H1 (cell line): ENCODE measurements around the gene SMG5. TPM values are rescaled to one million over a fixed set of nuclear protein-coding genes. Genes with fewer than 3 reads are reported as not detected.

Experiments used
- CTCF ChIA-PET: fragments of 300-600 bp; sonication (Branson Sonifier 250); formaldehyde crosslinking; loops from one replicate; lab custom pipeline; 2021; ENCODE audit not compliant: partially characterized antibody; lab: Charles Lee
- POLR2A ChIA-PET: fragments of 300-600 bp; sonication (Branson Sonifier 250); formaldehyde crosslinking; loops from one replicate; lab custom pipeline; 2021; ENCODE audit warnings: inconsistent platforms; ENCODE audit not compliant: partially characterized antibody; lab: Charles Lee
- DNase-seq, 2 experiments: peaks; one replicate each; pipeline versions ENCODE4 v3.0.0 to v3.0.0-alpha.2; 2010 to 2022; ENCODE audit warnings: low spot score in 2 of 2, low read depth in 1 of 2, mixed read lengths in 1 of 2
- FAIRE-seq: peaks from 2 replicates; lab custom pipeline; 2011; peaks lifted over from hg19 to GRCh38; lab: Jason Lieb, UNC
- H2AFZ ChIP-seq: 2 replicates; pipeline ENCODE4 v1.8.1; 2012; ENCODE audit warnings: low read length, inconsistent platforms
- H2AK5ac ChIP-seq: 2 replicates; pipeline ENCODE4 v1.6.1; 2013; ENCODE audit warnings: low read depth, low read length
- H2BK120ac ChIP-seq: replicated peaks from 2 replicates; pipeline ENCODE3; 2013; ENCODE audit warnings: low read depth, low read length, inconsistent platforms
- H2BK12ac ChIP-seq: 2 replicates; pipeline ENCODE4 v1.6.1; 2013; ENCODE audit warnings: low read depth, low read length
- H2BK15ac ChIP-seq: 2 replicates; pipeline ENCODE4 v1.6.1; 2013; ENCODE audit warnings: low read length
- H2BK20ac ChIP-seq: 2 replicates; pipeline ENCODE4 v1.6.1; 2013; ENCODE audit warnings: low read length
- H2BK5ac ChIP-seq: 2 replicates; pipeline ENCODE4 v1.6.1; 2013; ENCODE audit warnings: low read depth, low read length
- H3K14ac ChIP-seq: 2 replicates; pipeline ENCODE4 v1.6.1; 2013; ENCODE audit warnings: inconsistent platforms; ENCODE audit not compliant: insufficient read length
- H3K18ac ChIP-seq: 2 replicates; pipeline ENCODE4 v1.6.1; 2013; ENCODE audit warnings: low read length; ENCODE audit errors: extremely low read depth
- H3K23ac ChIP-seq: 2 replicates; pipeline ENCODE4 v1.6.1; 2013; ENCODE audit warnings: inconsistent platforms; ENCODE audit not compliant: insufficient read length
- H3K23me2 ChIP-seq: 2 replicates; pipeline ENCODE4 v1.6.1; 2013; ENCODE audit warnings: low read depth, low read length
- H3K27ac ChIP-seq: 2 replicates; pipeline ENCODE4 v1.6.1; 2011; ENCODE audit warnings: low read depth, low read length, inconsistent platforms
- H3K27me3 ChIP-seq, 4 experiments: replicated peaks in 1 of 4; 1 replicate in 1 of 4; 2 replicates in 3 of 4; pipeline versions ENCODE4 v1.6.1 to v1.8.1; 2011 to 2013; ENCODE audit warnings: low read length in 3 of 4, mild to moderate bottlenecking in 3 of 4, inconsistent platforms in 2 of 4, mixed read lengths in 2 of 4, moderate library complexity in 1 of 4; ENCODE audit not compliant: control insufficient read depth in 3 of 4, insufficient read depth in 3 of 4; ENCODE audit errors: extremely low read depth in 1 of 4
- H3K36me3 ChIP-seq, 4 experiments: 2 replicates each; pipeline versions ENCODE4 v1.6.1 to v1.8.1; 2011 to 2013; ENCODE audit warnings: mild to moderate bottlenecking in 4 of 4, low read length in 3 of 4, moderate library complexity in 2 of 4, control low read depth in 1 of 4, inconsistent platforms in 1 of 4; ENCODE audit not compliant: insufficient read depth in 4 of 4, control insufficient read depth in 2 of 4
- H3K4ac ChIP-seq: replicated peaks from 2 replicates; pipeline ENCODE3; 2013; ENCODE audit warnings: low read length, low read depth, mixed read lengths, inconsistent platforms; ENCODE audit not compliant: insufficient read length
- H3K4me1 ChIP-seq, 4 experiments: replicated peaks in 1 of 4; 1 replicate in 1 of 4; 2 replicates in 3 of 4; pipeline versions ENCODE4 v1.6.1 to v1.8.1; 2011 to 2013; ENCODE audit warnings: low read length in 3 of 4, inconsistent platforms in 2 of 4, mixed read lengths in 1 of 4; ENCODE audit not compliant: insufficient read depth in 4 of 4, control insufficient read depth in 3 of 4
- H3K4me2 ChIP-seq, 2 experiments: 2 replicates each; pipeline versions ENCODE4 v1.6.1 to v1.8.1; 2011 to 2013; ENCODE audit warnings: low read depth in 2 of 2, low read length in 2 of 2, control low read depth in 1 of 2, inconsistent platforms in 1 of 2, mild to moderate bottlenecking in 1 of 2; ENCODE audit not compliant: insufficient read depth in 1 of 2
- H3K4me3 ChIP-seq, 4 experiments: fragments of 200-600, 300-600 bp in 1 of 4; sonication (generic), shearing (Covaris generic), sonication (Bioruptor Twin) in 1 of 4; 2 replicates each; pipeline versions ENCODE4 v1.5.1 to v1.8.1; 2011 to 2016; ENCODE audit warnings: low read length in 4 of 4, low read depth in 3 of 4, control low read depth in 2 of 4, inconsistent platforms in 2 of 4, mild to moderate bottlenecking in 2 of 4, mixed read lengths in 1 of 4, moderate library complexity in 1 of 4; ENCODE audit not compliant: insufficient read depth in 2 of 4; ENCODE audit errors: extremely low read depth in 1 of 4
- H3K56ac ChIP-seq: replicated peaks from 2 replicates; pipeline ENCODE3; 2013; ENCODE audit warnings: low read depth, mild to moderate bottlenecking, mixed read lengths, low read length, inconsistent platforms; ENCODE audit not compliant: insufficient read length
- H3K79me1 ChIP-seq: 2 replicates; pipeline ENCODE4 v1.6.1; 2013; ENCODE audit warnings: low read depth, low read length, control low read depth
- H3K79me2 ChIP-seq, 2 experiments: 2 replicates each; pipeline versions ENCODE4 v1.6.1 to v1.8.1; 2012 to 2013; ENCODE audit warnings: low read length in 2 of 2, mild to moderate bottlenecking in 2 of 2, inconsistent platforms in 1 of 2; ENCODE audit not compliant: insufficient read depth in 2 of 2, control insufficient read depth in 1 of 2
- H3K9ac ChIP-seq, 4 experiments: replicated peaks in 1 of 4; 1 replicate in 1 of 4; 2 replicates in 3 of 4; pipeline versions ENCODE4 v1.6.1 to v1.8.1; 2011 to 2013; ENCODE audit warnings: low read depth in 3 of 4, low read length in 3 of 4, control low read depth in 2 of 4, mild to moderate bottlenecking in 2 of 4, moderate library complexity in 2 of 4, inconsistent platforms in 1 of 4; ENCODE audit errors: extremely low read depth in 1 of 4
- H3K9me3 ChIP-seq, 2 experiments: 2 replicates each; pipeline versions ENCODE4 v1.6.1 to v1.8.1; 2012 to 2013; ENCODE audit warnings: mild to moderate bottlenecking in 2 of 2, moderate library complexity in 2 of 2, control low read depth in 1 of 2, inconsistent platforms in 1 of 2, low read depth in 1 of 2, low read length in 1 of 2, mixed read lengths in 1 of 2; ENCODE audit not compliant: insufficient read depth in 2 of 2
- H4K20me1 ChIP-seq, 2 experiments: replicated peaks in 1 of 2; 2 replicates each; pipeline versions ENCODE3 to v1.8.1; 2011 to 2013; ENCODE audit warnings: inconsistent platforms in 2 of 2, low read length in 2 of 2, mild to moderate bottlenecking in 1 of 2; ENCODE audit not compliant: insufficient read depth in 2 of 2, control insufficient read depth in 1 of 2
- H4K5ac ChIP-seq: 2 replicates; pipeline ENCODE4 v1.6.1; 2013; ENCODE audit warnings: low read length, low read depth, mixed read lengths, inconsistent platforms; ENCODE audit not compliant: insufficient read length
- H4K8ac ChIP-seq: 2 replicates; pipeline ENCODE4 v1.8.0; 2013; ENCODE audit warnings: mild to moderate bottlenecking, moderate library complexity, low read length, inconsistent platforms; ENCODE audit not compliant: insufficient read depth; ENCODE audit errors: extremely low read depth
- H4K91ac ChIP-seq: replicated peaks from 2 replicates; pipeline ENCODE3; 2013; ENCODE audit warnings: low read length, mixed read lengths, inconsistent platforms; ENCODE audit not compliant: insufficient read length
- ASH2L ChIP-seq: fragments of 200-600, 300-600 bp; sonication (generic); IDR thresholded peaks from one replicate; pipeline ENCODE4 v1.7.1; 2017; ENCODE audit warnings: low read length
- ATF2 ChIP-seq: IDR thresholded peaks from 2 replicates; pipeline ENCODE4 v1.6.1; 2012; ENCODE audit warnings: low read length, inconsistent platforms
- BACH1 ChIP-seq: IDR thresholded peaks from 2 replicates; pipeline ENCODE4 v1.6.1; 2012; ENCODE audit warnings: low read length, improper control_type of control experiment
- CEBPB ChIP-seq: IDR thresholded peaks from 2 replicates; pipeline ENCODE4 v1.6.1; 2012; ENCODE audit warnings: low read depth, low read length
- EGR1 ChIP-seq: IDR thresholded peaks from 2 replicates; pipeline ENCODE4 v1.6.1; 2011; ENCODE audit warnings: low read depth, low read length, borderline replicate concordance
- HDAC6 ChIP-seq: IDR thresholded peaks from one replicate; pipeline ENCODE4 v1.7.1; 2012; ENCODE audit warnings: low read depth, mild to moderate bottlenecking, inconsistent platforms, low read length, moderate library complexity
- NANOG ChIP-seq: IDR thresholded peaks from 2 replicates; pipeline ENCODE4 v1.6.1; 2011; ENCODE audit warnings: low read length, low read depth, mild to moderate bottlenecking, inconsistent platforms; ENCODE audit not compliant: insufficient read depth, poor library complexity, severe bottlenecking
- POU5F1 ChIP-seq: IDR thresholded peaks from 2 replicates; pipeline ENCODE4 v1.6.1; 2011; ENCODE audit warnings: low read depth, mild to moderate bottlenecking, low read length, moderate library complexity
- SUZ12 ChIP-seq: fragments of 200-600 bp; sonication (generic); IDR thresholded peaks from 2 replicates; pipeline ENCODE4 v1.6.1; 2012; ENCODE audit warnings: mild to moderate bottlenecking, inconsistent platforms, low read length, moderate library complexity, mixed read lengths
- YY1 ChIP-seq: IDR thresholded peaks from 2 replicates; pipeline ENCODE4 v1.6.1; 2011; ENCODE audit warnings: low read depth, mild to moderate bottlenecking, low read length
- ZNF274 ChIP-seq: IDR thresholded peaks from 2 replicates; pipeline ENCODE4 v1.7.0; 2012; ENCODE audit warnings: low read length, borderline replicate concordance; ENCODE audit errors: extremely low read depth
- WGBS, 2 experiments: shearing (Covaris generic) in 1 of 2; methylation state at CpG; one replicate each; pipeline versions ENCODE4 v1.1.6 to v1.1.7; 2013 to 2015; ENCODE audit warnings: low lambda C conversion rate in 2 of 2, mixed read lengths in 2 of 2, inconsistent platforms in 1 of 2, low coverage in 1 of 2, missing lambda C conversion rate in 1 of 2; ENCODE audit not compliant: insufficient replicate concordance in 2 of 2, insufficient coverage in 1 of 2, insufficient read length in 1 of 2; ENCODE audit errors: extremely low coverage in 1 of 2, missing lambda C conversion rate in 1 of 2; 5-methylcytosine and 5-hydroxymethylcytosine counted together
- polyA plus RNA-seq, 7 experiments: library from polyadenylated mRNA; depleted of rRNA in 3 of 7; stranded (reverse) in 5 of 7; unstranded in 2 of 7; fragments of >200 nt in 5 of 7; fragments of 200-250 nt in 2 of 7; gene quantifications; 1 replicate in 5 of 7; 2 replicates in 1 of 7; 4 replicates in 1 of 7; pipeline versions ENCODE4 v1.2.1 to v1.2.3, GENCODE V29; 2011 to 2013; ENCODE audit warnings: missing spikeins in 2 of 7, mixed read lengths in 2 of 7
- total RNA-seq: library from RNA; stranded (reverse); fragmentation: NEBNext Ultra II Directional; extraction: Animal tissue kit (Norgen Biotek cat#: 25700); gene quantifications from 2 replicates; pipeline ENCODE4 v1.2.1, GENCODE V29; 2021
- TF ChIP-seq, protein P1 (sequence below): IDR thresholded peaks from 2 replicates; pipeline ENCODE4 v1.6.1; 2011; ENCODE audit warnings: low read depth, mild to moderate bottlenecking, low read length; ENCODE audit not compliant: insufficient read depth

The SMG5 gene
- total and polyA plus RNA-seq, 2 of the 8 experiments (the other 6 are each of a cell fraction or from before 2014, with no cell fraction given) = 32.7 to 98.0 TPM

GRCh38 chr1:156225677-156226014, 57.0 kb downstream of the SMG5 start:
- Histone ChIP-seq H3K4ac (no peak overlapping the region), H4K20me1 (peaks cover 0 to 7% of the 10 kb centered on the region in 2 experiments), H3K23me2 (no peaks in the 10 kb centered on the region), H3K27me3 (no peaks in the 10 kb centered on the region), H3K4me3 (no peak overlapping the region), H3K9ac (no peak overlapping the region), H3K79me2 (0 out of 4 replicates have a peak, but pooled peaks cover 0 to 8% of the 10 kb centered on the region in 2 experiments), H3K79me1 (peaks cover 17% of the 10 kb centered on the region), H3K4me2 (no peak overlapping the region), H2AFZ (no peak overlapping the region), H3K36me3 (peaks cover 11 to 38% (median 18%) of the 10 kb centered on the region in 4 experiments), H3K4me1 (no peaks in the 10 kb centered on the region), H3K18ac (no peak overlapping the region), H3K14ac (no peak overlapping the region), H2BK12ac (no peak overlapping the region), H4K8ac (no peak overlapping the region), H4K91ac (no peak overlapping the region), H2BK120ac (no peak overlapping the region), H2BK15ac (no peak overlapping the region), H3K56ac (no peak overlapping the region), H2BK5ac (no peak overlapping the region), H3K27ac (no peak overlapping the region), H4K5ac (no peak overlapping the region), H3K9me3 (no peaks in the 10 kb centered on the region), H2AK5ac (no peak overlapping the region), H2BK20ac (no peak overlapping the region), H3K23ac (no peak overlapping the region)
- WGBS, 2 experiments = 54% methylated on average over 2 of the region's 2 CpGs; no CpG with 5 or more reads in 1 of the 2 experiments
- CTCF ChIA-PET = interaction anchor here (0.7 to 47.2 kb wide), 34 partner anchors 8 to 135 kb away, joined by 3 to 1265 read pairs (median 8); partner anchors contain the start of genes BGLAP, PMF1, SEMA4A and SLC25A44
- no peak for FAIRE-seq
- DNase-seq = no peak
- POLR2A ChIA-PET = interaction anchor here (0.7 to 6.6 kb wide), 12 partner anchors 12 to 84 kb away, joined by 3 to 49 read pairs (median 3); partner anchors contain the start of genes PAQR6, PMF1 and SLC25A44
- TF ChIP-seq SUZ12 (no peak), NANOG (no peak), YY1 (no peak), BACH1 (no peak), ATF2 (no peak), EGR1 (no peak), HDAC6 (no peak), CEBPB (no peak), ZNF274 (no peak), POU5F1 (no peak), ASH2L (no peak)
- TF ChIP-seq, protein P1, sequence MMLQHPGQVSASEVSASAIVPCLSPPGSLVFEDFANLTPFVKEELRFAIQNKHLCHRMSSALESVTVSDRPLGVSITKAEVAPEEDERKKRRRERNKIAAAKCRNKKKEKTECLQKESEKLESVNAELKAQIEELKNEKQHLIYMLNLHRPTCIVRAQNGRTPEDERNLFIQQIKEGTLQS = no peak
